Liver (tissue), 3 donors: ENCODE results near the gene FAM120AOS.

ENCODE experiments used
- CTCF ChIP-seq: fragments of 150-350 bp; IDR thresholded peaks from 2 replicates; pipeline ENCODE4 v1.5.1; 2017; ENCODE audit warnings: improper control_type of control experiment, low read depth, low read length; ENCODE audit not compliant: missing input control
- HNF4A ChIP-seq, 2 donors: conservative IDR thresholded peaks; 2 replicates each; pipeline ENCODE4 v1.6.1; 2016; ENCODE audit warnings: antibody characterized with exemption in 2 of 2, mild to moderate bottlenecking in 2 of 2
- JUND ChIP-seq, 2 donors: IDR thresholded peaks; 2 replicates each; pipeline ENCODE4 v1.6.1; 2016; ENCODE audit warnings: antibody characterized with exemption in 2 of 2
- RAD21 ChIP-seq, 2 donors: IDR thresholded peaks; 2 replicates each; pipeline ENCODE4 v1.6.1; 2016; ENCODE audit warnings: antibody characterized with exemption in 2 of 2, mild to moderate bottlenecking in 2 of 2
- RXRA ChIP-seq, 2 donors: IDR thresholded peaks; 2 replicates each; pipeline ENCODE4 v1.6.1; 2017 to 2018; ENCODE audit warnings: antibody characterized with exemption in 2 of 2, mild to moderate bottlenecking in 1 of 2
- YY1 ChIP-seq: IDR thresholded peaks from 2 replicates; pipeline ENCODE4 v1.6.1; 2016; ENCODE audit warnings: antibody characterized with exemption, mild to moderate bottlenecking
- TF ChIP-seq, protein P1 (sequence below): IDR thresholded peaks from 2 replicates; pipeline ENCODE4 v1.6.1; 2016; ENCODE audit warnings: antibody characterized with exemption, mild to moderate bottlenecking
- donor health status: healthy.
- donor health status: healthy.

DNA sequence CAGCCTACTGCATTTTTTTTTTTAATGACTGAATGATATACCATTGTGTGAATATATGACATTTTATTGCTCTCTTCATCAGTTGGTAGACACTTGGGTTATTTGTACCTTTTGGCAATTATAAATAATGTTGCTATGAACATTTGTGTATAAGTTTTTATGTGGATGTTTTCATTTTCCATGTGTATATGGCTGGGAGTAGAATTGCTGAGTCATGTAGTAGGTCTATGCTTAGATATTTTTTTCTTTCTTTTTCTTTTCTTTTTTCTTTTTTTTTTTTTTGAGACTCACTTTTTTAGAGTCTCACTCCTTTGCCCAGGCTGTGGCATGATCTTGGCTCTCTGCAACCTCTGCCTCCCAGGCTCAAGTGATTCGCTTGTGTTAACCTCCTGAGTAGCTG is 32.9 kb upstream of the FAM120AOS start:
- TF ChIP-seq RXRA (IDR thresholded peaks at IDR 0.05) (no peak), YY1 (no peak), CTCF (no peak), RAD21 (IDR thresholded peaks at IDR 0.05) (no peak), JUND (IDR thresholded peaks at IDR 0.05) (no peak), HNF4A (conservative IDR thresholded peaks at IDR 0.05) (no peak)
- TF ChIP-seq, protein P1, sequence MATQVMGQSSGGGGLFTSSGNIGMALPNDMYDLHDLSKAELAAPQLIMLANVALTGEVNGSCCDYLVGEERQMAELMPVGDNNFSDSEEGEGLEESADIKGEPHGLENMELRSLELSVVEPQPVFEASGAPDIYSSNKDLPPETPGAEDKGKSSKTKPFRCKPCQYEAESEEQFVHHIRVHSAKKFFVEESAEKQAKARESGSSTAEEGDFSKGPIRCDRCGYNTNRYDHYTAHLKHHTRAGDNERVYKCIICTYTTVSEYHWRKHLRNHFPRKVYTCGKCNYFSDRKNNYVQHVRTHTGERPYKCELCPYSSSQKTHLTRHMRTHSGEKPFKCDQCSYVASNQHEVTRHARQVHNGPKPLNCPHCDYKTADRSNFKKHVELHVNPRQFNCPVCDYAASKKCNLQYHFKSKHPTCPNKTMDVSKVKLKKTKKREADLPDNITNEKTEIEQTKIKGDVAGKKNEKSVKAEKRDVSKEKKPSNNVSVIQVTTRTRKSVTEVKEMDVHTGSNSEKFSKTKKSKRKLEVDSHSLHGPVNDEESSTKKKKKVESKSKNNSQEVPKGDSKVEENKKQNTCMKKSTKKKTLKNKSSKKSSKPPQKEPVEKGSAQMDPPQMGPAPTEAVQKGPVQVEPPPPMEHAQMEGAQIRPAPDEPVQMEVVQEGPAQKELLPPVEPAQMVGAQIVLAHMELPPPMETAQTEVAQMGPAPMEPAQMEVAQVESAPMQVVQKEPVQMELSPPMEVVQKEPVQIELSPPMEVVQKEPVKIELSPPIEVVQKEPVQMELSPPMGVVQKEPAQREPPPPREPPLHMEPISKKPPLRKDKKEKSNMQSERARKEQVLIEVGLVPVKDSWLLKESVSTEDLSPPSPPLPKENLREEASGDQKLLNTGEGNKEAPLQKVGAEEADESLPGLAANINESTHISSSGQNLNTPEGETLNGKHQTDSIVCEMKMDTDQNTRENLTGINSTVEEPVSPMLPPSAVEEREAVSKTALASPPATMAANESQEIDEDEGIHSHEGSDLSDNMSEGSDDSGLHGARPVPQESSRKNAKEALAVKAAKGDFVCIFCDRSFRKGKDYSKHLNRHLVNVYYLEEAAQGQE = no peak
